ENCODE data around the gene OTP.

The OTP gene

DNA sequence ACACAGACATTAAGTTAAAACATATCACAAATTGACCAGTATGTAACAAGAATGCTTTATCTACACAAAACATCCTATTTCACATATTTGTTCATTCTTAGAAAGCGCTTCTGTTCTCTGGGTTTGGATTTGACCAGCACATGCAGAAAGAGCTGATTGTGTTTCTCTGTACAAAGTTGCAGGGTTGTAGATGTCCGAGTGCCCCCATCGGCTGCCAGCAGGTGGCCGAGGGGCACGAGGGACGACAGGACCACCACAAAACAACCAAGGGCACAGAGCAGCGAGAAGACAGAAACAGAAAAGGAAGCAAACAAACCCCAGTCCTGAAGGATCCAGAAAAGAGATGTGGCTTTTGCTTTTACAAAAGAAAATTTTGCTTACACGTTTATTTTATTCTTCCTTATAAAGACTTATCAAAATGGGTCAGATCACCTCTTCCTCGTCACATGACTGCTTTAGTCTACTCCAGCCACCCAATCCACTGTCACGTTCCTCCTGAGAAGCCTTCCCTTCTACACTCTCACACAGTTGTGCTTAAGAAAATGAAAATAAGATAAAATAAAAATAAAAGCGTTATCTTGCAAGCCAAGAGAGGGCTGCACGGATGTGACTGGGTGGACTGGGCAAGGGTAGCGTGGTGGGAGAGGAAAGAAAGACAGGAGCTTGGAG is 9.5 kb downstream of the OTP start:
- peak overlapping the region; percentile 90 for H3K27ac ChIP-seq
- H3K4me1 ChIP-seq (ENCODE audit: low read depth, poor library complexity, severe bottlenecking): peaks cover 16% of the 10 kb centered on the region
- H2AFZ ChIP-seq (ENCODE audit: low read depth): peak overlapping the region; percentile 97

DNA sequence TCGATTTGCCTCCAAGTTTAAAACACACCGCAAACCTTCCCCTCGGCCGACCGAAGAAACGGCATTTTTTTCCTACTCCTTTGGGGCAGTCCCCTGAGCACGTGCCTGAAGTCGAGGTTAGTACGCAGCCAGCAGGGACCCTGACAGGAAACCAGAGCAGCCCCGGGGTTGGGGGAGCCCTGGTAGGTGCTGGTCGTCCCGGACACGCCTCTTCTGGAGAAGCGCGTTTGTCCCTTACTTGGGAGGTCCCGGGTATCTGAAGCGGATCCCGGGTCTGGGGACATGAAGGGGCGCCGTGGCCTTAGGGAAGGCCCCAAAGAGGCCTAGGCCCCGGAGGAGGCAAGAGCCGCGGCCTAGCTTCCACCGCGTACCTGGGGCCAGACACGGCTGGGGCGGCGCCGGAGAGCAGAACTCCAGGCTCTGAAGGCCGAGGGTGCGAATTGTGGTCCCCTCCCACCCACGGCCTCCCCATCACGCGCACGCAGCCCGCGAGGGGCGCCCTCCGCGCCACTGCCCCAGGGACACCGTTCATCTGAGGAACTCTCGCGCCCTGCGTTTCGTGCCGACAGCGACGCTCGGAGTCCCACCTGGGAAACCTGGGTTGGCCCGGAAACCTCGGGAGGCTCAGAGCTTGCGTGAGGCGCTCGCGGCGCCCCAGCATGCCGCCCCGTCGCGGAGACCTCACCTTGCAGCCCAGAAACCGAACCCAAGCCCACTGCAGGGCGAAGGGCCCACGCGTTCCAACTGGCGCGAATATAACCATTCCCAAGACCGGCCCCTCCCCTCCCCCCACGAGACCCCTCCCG is 10.4 kb downstream of the OTP start:
- Histone ChIP-seq H3K9ac (no peak overlapping the region), H3K4me1 (ENCODE audit: low read depth, poor library complexity, severe bottlenecking) (peaks cover 16% of the 10 kb centered on the region), H3K27me3 (ENCODE audit: insufficient read depth, low read depth) (no peaks in the 10 kb centered on the region), H4K20me1 (ENCODE audit: insufficient read depth) (no peaks in the 10 kb centered on the region), H3K27ac (no peak overlapping the region), H3K36me3 (ENCODE audit: insufficient read depth) (no peaks in the 10 kb centered on the region), H3K4me3 (IDR thresholded peaks at IDR 0.05; ENCODE audit: insufficient read depth, low read depth, low read length) (no peak overlapping the region), H2AFZ (ENCODE audit: low read depth) (no peak overlapping the region), H3K79me2 (ENCODE audit: insufficient read depth, low read depth) (no peaks in the 10 kb centered on the region), H3K4me2 (no peak overlapping the region; the same call in 1 of the 2 replicates)
- TF ChIP-seq, protein P1, sequence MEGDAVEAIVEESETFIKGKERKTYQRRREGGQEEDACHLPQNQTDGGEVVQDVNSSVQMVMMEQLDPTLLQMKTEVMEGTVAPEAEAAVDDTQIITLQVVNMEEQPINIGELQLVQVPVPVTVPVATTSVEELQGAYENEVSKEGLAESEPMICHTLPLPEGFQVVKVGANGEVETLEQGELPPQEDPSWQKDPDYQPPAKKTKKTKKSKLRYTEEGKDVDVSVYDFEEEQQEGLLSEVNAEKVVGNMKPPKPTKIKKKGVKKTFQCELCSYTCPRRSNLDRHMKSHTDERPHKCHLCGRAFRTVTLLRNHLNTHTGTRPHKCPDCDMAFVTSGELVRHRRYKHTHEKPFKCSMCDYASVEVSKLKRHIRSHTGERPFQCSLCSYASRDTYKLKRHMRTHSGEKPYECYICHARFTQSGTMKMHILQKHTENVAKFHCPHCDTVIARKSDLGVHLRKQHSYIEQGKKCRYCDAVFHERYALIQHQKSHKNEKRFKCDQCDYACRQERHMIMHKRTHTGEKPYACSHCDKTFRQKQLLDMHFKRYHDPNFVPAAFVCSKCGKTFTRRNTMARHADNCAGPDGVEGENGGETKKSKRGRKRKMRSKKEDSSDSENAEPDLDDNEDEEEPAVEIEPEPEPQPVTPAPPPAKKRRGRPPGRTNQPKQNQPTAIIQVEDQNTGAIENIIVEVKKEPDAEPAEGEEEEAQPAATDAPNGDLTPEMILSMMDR (conservative IDR thresholded peaks at IDR 0.05; ENCODE audit: low read depth, low read length): no peak

More for the DNA sequence above, 9.5 kb downstream of the OTP start:
- no peaks in the 10 kb centered on the region for H3K79me2 ChIP-seq (ENCODE audit: insufficient read depth, low read depth)
- H3K4me2 ChIP-seq: peak overlapping the region; percentile 50
- H3K9ac ChIP-seq: peak overlapping the region; percentile 85
- H4K20me1 ChIP-seq (ENCODE audit: insufficient read depth): no peaks in the 10 kb centered on the region
- TF ChIP-seq, protein P1 (conservative IDR thresholded peaks at IDR 0.05; ENCODE audit: low read depth, low read length): peak; percentile 36; the same call in 1 of the 2 replicates
- H3K36me3 ChIP-seq (ENCODE audit: insufficient read depth): no peaks in the 10 kb centered on the region
- H3K27me3 ChIP-seq (ENCODE audit: insufficient read depth, low read depth): no peaks in the 10 kb centered on the region
- no peak overlapping the region for H3K4me3 ChIP-seq (IDR thresholded peaks at IDR 0.05; ENCODE audit: insufficient read depth, low read depth, low read length)

DNA sequence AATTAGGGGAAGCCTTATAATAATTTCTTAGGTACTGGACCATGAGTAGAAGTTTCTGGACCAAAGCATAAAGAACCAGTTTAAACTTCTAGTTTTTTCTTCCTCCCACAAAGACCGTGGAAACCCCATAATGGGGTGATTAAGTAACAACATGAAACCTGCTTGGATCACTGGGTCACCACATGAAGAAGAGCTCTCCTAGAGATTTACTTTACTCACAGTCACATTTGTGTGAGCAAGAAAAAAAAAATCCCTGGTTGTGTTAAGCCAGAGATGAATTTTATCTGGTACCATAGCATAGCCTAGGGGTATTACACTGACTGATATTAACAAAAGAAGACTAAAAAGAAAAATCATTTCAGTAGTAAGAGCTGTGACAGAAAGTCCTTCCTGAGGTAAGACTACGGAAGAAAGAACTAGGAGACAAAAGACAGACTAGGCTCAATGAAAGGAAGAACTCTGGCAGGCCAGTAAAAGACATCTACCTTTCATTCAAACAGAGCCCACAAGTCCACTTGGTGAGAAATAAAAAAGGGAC is 15.2 kb downstream of the OTP start:
- Histone ChIP-seq H3K27ac (no peak overlapping the region), H3K79me2 (ENCODE audit: insufficient read depth, low read depth) (no peaks in the 10 kb centered on the region), H3K4me3 (IDR thresholded peaks at IDR 0.05; ENCODE audit: insufficient read depth, low read depth, low read length) (no peak overlapping the region), H2AFZ (ENCODE audit: low read depth) (no peak overlapping the region), H3K36me3 (ENCODE audit: insufficient read depth) (no peaks in the 10 kb centered on the region), H3K9ac (no peak overlapping the region), H3K4me1 (ENCODE audit: low read depth, poor library complexity, severe bottlenecking) (no peaks in the 10 kb centered on the region), H3K4me2 (no peak overlapping the region), H3K27me3 (ENCODE audit: insufficient read depth, low read depth) (no peaks in the 10 kb centered on the region), H4K20me1 (ENCODE audit: insufficient read depth) (no peaks in the 10 kb centered on the region)
- TF ChIP-seq, protein P1 (conservative IDR thresholded peaks at IDR 0.05; ENCODE audit: low read depth, low read length): no peak

DNA sequence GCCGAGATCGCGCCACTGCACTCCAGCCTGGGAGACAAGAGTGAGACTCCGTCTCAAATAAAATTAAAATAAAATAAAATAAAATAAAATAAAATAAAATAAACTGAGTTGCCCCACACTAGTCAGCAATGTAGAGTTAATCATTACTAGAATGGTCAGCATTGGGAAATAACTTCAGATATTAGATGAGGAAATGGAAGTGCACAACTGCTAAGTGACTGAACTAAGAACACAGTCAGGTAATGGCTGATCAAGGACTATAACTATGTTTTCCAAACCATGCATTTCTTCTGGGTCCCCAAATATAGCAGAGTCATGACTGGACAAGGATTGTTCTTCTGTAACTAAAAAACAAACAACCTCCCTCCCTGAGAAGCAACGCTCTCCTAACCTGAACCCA is 17.1 kb downstream of the OTP start:
- TF ChIP-seq, protein P1 (conservative IDR thresholded peaks at IDR 0.05; ENCODE audit: low read depth, low read length): no peak

More for the DNA sequence above, 17.1 kb downstream of the OTP start:
- Histone ChIP-seq H2AFZ (ENCODE audit: low read depth) (no peak overlapping the region), H3K36me3 (ENCODE audit: insufficient read depth) (no peaks in the 10 kb centered on the region), H3K4me3 (IDR thresholded peaks at IDR 0.05; ENCODE audit: insufficient read depth, low read depth, low read length) (no peak overlapping the region), H3K4me2 (no peak overlapping the region), H4K20me1 (ENCODE audit: insufficient read depth) (no peaks in the 10 kb centered on the region), H3K27me3 (ENCODE audit: insufficient read depth, low read depth) (no peaks in the 10 kb centered on the region), H3K9ac (no peak overlapping the region), H3K27ac (no peak overlapping the region), H3K79me2 (ENCODE audit: insufficient read depth, low read depth) (no peaks in the 10 kb centered on the region), H3K4me1 (ENCODE audit: low read depth, poor library complexity, severe bottlenecking) (no peaks in the 10 kb centered on the region)
